H1 (cell line): Measurements from ENCODE around the gene CMTM1. TPM values are rescaled to one million over a fixed set of nuclear protein-coding genes. Genes with fewer than 3 reads are reported as not detected.

Experiments used
- ATF2 ChIP-seq: IDR thresholded peaks from 2 replicates; pipeline ENCODE4 v1.6.1; 2012; ENCODE audit warnings: low read length, inconsistent platforms
- CBX8 ChIP-seq: fragments of 300-800, 300-1000 bp; sonication (generic); IDR thresholded peaks from 2 replicates; pipeline ENCODE4 v1.7.1; 2016; ENCODE audit warnings: low read depth, low read length, borderline replicate concordance
- CTBP2 ChIP-seq: IDR thresholded peaks from 2 replicates; pipeline ENCODE4 v1.7.0; 2011; ENCODE audit warnings: borderline replicate concordance, mild to moderate bottlenecking, moderate library complexity, mixed read lengths, low read length; ENCODE audit not compliant: insufficient read depth, insufficient read length
- EGR1 ChIP-seq: IDR thresholded peaks from 2 replicates; pipeline ENCODE4 v1.6.1; 2011; ENCODE audit warnings: low read depth, low read length, borderline replicate concordance
- RAD21 ChIP-seq, 2 experiments: IDR thresholded peaks in 1 of 2; conservative IDR thresholded peaks in 1 of 2; 2 replicates each; pipeline ENCODE4 v1.6.1; 2011; ENCODE audit warnings: low read depth in 2 of 2, low read length in 2 of 2, improper control_type of control experiment in 1 of 2, inconsistent platforms in 1 of 2, mild to moderate bottlenecking in 1 of 2, moderate library complexity in 1 of 2
- polyA plus RNA-seq, 7 experiments: library from polyadenylated mRNA; depleted of rRNA in 3 of 7; stranded (reverse) in 5 of 7; unstranded in 2 of 7; fragments of >200 nt in 5 of 7; fragments of 200-250 nt in 2 of 7; gene quantifications; 1 replicate in 5 of 7; 2 replicates in 1 of 7; 4 replicates in 1 of 7; pipeline versions ENCODE4 v1.2.1 to v1.2.3, GENCODE V29; 2011 to 2013; ENCODE audit warnings: missing spikeins in 2 of 7, mixed read lengths in 2 of 7
- total RNA-seq: library from RNA; stranded (reverse); fragmentation: NEBNext Ultra II Directional; extraction: Animal tissue kit (Norgen Biotek cat#: 25700); gene quantifications from 2 replicates; pipeline ENCODE4 v1.2.1, GENCODE V29; 2021

CMTM1 gene
- total and polyA plus RNA-seq, 2 of the 8 experiments (the other 6 are each of a cell fraction or from before 2014, with no cell fraction given), result 1.2 to 2.0 TPM

- no peak for TF ChIP-seq RAD21 (IDR thresholded peaks at IDR 0.05 in 1 of 2, conservative IDR thresholded peaks at IDR 0.05 in 1 of 2; ENCODE audit: low read depth in 2 of 2, low read length in 2 of 2)
- TF ChIP-seq CBX8, result no peak
- TF ChIP-seq EGR1, result no peak
- TF ChIP-seq CTBP2, result no peak
- TF ChIP-seq ATF2, result no peak
Observed at GRCh38 chr16:66598111-66598510, 31.9 kb downstream of the CMTM1 start (continued).
